ENCODE measurements around the gene TSTD2.

DNA sequence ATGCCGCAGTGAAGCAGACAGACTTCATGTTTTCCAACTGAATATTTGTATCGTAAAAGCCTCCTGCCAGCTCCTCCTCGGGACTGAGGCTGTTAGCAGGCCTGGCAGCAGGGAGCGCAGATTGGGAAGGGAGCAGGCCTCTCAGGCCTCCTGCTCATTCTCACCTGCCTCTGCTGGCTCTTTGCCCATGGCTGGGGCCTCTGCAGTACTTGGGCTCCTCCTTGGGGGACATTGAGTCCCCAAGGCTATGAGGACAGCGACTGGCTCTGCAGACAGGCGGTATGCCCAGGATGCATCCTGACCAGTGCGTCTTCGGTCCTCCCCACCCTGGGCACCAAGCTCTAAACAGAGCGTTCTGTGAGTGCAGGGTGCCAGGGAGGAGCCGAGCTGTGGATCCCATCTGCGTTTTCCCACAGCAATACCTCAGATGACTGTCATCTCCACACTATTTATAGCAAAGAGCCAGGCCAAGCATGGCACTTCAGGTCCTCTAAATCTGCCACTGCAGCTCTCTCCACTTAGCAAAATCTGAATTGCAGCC, 38.7 kb downstream of the TSTD2 start:
- TF ChIP-seq ARNTL (CRISPR knock-in tag; IDR thresholded peaks at IDR 0.05; ENCODE audit: borderline replicate concordance, low read depth): no peak
- TF ChIP-seq, protein P1, sequence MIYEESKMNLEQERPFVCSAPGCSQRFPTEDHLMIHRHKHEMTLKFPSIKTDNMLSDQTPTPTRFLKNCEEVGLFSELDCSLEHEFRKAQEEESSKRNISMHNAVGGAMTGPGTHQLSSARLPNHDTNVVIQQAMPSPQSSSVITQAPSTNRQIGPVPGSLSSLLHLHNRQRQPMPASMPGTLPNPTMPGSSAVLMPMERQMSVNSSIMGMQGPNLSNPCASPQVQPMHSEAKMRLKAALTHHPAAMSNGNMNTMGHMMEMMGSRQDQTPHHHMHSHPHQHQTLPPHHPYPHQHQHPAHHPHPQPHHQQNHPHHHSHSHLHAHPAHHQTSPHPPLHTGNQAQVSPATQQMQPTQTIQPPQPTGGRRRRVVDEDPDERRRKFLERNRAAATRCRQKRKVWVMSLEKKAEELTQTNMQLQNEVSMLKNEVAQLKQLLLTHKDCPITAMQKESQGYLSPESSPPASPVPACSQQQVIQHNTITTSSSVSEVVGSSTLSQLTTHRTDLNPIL (CRISPR knock-in tag; IDR thresholded peaks at IDR 0.05; ENCODE audit: low read depth): no peak
- TF ChIP-seq ZC3H10 (CRISPR knock-in tag; IDR thresholded peaks at IDR 0.05): no peak
- TF ChIP-seq, protein P2, sequence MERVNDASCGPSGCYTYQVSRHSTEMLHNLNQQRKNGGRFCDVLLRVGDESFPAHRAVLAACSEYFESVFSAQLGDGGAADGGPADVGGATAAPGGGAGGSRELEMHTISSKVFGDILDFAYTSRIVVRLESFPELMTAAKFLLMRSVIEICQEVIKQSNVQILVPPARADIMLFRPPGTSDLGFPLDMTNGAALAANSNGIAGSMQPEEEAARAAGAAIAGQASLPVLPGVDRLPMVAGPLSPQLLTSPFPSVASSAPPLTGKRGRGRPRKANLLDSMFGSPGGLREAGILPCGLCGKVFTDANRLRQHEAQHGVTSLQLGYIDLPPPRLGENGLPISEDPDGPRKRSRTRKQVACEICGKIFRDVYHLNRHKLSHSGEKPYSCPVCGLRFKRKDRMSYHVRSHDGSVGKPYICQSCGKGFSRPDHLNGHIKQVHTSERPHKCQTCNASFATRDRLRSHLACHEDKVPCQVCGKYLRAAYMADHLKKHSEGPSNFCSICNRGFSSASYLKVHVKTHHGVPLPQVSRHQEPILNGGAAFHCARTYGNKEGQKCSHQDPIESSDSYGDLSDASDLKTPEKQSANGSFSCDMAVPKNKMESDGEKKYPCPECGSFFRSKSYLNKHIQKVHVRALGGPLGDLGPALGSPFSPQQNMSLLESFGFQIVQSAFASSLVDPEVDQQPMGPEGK (CRISPR knock-in tag; IDR thresholded peaks at IDR 0.05; ENCODE audit: borderline replicate concordance): no peak
- no peak for TF ChIP-seq ZNF565 (CRISPR knock-in tag; conservative IDR thresholded peaks at IDR 0.05; ENCODE audit: low read depth)
- TF ChIP-seq ZFP30 (CRISPR knock-in tag; IDR thresholded peaks at IDR 0.05): no peak
- no peak for TF ChIP-seq CSDC2 (CRISPR knock-in tag; IDR thresholded peaks at IDR 0.05)
- no peak for TF ChIP-seq ESRRG (CRISPR knock-in tag; IDR thresholded peaks at IDR 0.05)
- TF ChIP-seq BACH2 (CRISPR knock-in tag; IDR thresholded peaks at IDR 0.05; ENCODE audit: borderline replicate concordance): no peak
- no peak for TF ChIP-seq SNAI2 (CRISPR knock-in tag; IDR thresholded peaks at IDR 0.05)
- TF ChIP-seq GLIS3 (CRISPR knock-in tag; IDR thresholded peaks at IDR 0.05): no peak
